Measurements from ENCODE around the gene CATSPER3. TPM values are rescaled to one million over a fixed set of nuclear protein-coding genes. Genes with fewer than 3 reads are reported as not detected.

The CATSPER3 gene
- 0.80 TPM for total RNA-seq

DNA sequence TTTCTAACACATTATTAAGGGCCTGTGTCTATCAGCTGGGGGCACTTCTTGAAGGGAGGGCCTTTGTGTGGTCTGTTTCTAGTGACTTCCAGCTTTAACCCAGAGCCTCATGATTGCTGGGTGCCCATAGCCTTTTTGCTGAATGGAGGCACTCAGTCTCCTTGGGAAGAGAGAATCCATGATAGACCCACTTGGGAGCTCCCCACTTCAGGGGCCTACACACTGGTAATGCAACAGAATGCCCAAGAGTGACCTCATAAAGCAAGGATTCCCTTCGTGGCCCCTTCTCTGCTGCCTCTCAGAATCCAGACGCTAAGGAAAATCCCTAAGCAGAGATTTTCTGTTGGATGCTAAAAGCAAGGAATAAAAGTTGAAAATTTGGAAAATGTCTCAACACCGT, at the start of gene CATSPER3:
Gene CATSPER3, plus strand, starts transcription at position 301 of the 400 bp plus-strand sequence. Its CDS starts 85 bp downstream, at position 386.
- intact Hi-C loops (cut with DNase I): no loop called here
- ATAC-seq (no peak), DNase-seq (ENCODE audit: low spot score) (no peak)

DNA sequence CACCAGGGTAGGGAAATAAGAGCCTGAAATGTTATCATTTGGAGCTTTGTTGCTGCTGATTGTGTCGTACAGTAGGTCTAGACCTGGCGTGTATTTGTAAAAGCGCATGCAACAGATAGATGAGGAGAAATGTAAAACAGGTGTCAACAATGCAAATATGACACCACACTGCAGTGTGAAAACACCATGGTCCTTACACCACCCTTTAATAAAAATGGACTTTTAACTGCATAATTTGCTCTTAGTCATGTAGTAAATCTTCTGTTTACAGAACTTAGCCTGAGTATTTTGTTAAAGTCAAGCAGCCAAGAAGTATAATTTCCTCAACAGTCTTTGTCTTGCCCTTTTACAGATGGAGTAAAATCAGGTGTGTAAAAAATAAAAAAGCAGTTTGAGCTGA, 48.8 kb upstream of the CATSPER3 start:
- ATAC-seq: no peak
- no peak for DNase-seq (ENCODE audit: low spot score)
- intact Hi-C loops (cut with DNase I): no loop called here

DNA sequence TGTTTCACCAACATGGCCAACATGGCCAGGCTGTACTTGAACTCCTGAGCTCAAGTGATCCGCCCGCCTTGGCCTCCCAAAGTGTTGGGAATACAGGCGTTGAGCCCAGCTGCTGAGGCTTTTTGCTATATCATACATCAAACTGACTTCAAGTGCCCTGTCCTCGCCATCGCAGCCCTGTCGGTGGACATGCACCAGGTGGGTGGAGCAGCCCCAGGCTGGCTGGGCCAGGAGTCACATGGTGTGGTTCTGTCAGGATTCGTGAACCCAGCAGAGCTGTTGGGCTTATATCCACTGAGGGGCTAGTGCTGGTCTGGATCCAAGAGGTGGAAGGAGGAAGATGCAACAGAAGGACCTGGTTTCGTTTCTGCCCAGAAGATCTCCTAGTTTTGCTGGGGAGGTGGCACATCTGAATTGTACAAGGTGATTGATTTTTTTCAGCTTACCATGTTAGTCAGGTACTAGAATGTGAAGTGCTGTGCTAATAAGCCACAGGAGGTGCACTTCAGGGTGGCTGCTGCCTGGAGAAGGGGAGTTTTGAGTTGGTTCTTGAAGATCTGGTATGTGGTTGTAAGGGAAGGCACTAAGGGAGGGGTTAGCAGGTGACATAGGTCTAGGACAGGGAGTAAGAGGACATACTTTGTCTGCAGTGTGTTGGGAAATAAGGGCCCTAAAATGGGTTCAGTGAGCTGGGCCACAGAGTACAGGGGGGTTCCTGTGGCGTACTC, 46.7 kb upstream of the CATSPER3 start:
- no peak for ATAC-seq
- intact Hi-C loops (cut with DNase I): no loop called here
- DNase-seq (ENCODE audit: low spot score): no peak

DNA sequence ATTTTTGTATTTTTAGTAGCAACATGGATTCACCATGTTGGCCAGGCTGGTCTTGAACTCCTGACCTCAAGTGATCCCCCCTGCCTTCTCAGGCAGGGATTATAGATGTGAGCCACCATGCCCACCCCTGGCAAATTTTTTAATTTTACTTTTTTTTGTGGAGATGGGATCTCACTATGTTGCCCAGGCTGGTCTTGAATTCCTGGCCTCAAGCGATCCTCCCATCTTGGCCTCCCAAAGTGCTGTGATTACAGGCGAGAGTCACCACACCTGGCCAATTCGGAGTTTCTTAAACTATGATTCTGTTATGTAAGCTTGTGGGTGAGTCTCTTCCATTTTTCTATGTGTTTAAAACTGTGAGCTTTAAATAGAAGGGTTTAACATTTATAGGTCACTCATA, 35.2 kb upstream of the CATSPER3 start:
- intact Hi-C loops (cut with DNase I): no loop called here
- no peak for DNase-seq (ENCODE audit: low spot score)
- ATAC-seq: no peak

DNA sequence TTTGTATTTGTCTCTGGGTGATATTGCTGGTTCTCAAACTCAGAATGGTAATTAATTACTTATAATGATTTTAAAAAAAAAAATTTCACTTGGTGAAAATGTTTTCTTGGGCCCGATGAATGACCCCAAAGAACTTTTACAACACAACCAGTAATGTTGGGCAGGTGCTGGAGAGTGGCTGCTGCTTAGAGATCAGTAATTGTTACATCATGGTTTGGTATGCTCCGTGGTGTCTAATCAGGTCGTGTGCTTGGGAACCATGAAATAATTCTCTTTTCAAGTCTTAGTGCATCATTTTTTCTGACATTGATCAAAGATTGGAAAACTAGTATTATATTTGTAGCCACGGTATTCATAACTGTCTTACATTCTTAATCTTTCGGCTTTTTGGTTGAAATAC, 33.5 kb upstream of the CATSPER3 start:
- ATAC-seq: no peak

DNA sequence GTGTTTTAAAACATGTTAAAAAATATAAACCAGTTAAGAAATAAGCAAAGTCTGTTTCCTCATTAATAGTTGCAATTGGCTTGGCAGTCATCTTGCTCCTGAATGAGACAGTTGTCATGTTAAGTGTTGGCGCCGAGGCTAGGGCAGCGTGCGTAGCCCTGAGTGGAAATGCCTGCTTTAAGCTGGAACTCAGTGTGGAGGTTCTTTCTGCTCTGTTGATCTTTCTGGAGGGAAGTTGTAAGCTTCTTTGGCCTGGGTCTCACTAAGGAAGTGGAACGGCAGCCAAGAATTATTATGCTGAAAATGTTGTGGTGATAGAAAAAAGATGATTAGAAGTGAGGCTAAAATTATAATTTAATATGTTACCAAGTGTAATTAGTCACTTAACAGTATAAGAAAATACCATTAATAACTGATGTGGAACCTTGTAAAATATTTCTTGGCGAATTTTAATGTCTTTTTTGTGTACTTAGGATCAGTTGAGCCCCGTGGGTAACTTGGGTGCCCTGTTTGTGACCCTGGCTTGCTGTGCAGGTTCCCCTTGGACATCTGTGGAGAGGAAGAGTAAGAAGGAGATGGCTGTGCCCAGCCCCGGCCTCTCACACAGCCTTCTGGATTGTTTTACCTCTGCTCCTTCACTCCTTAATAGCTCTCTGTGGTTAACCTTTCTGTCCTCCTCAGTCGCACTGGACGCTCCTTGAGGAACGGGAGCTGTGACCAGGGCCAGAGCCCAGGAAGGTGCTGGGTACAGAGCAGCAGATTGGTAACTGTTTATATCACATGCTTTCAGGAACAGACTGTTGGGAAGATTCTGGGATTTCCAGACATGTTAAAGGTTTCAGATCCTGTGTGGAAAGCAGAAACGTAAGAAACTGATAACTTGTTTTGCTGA, 31.8 kb upstream of the CATSPER3 start:
- ATAC-seq (peak; percentile 71), DNase-seq (ENCODE audit: low spot score) (no peak)
- intact Hi-C loops (cut with DNase I): loop anchor here (5.0 kb wide), 1 partner anchor 1814 kb away; no protein-coding TSS in a partner anchor

More for the DNA sequence above, 33.5 kb upstream of the CATSPER3 start:
- DNase-seq (ENCODE audit: low spot score): no peak
- intact Hi-C loops (cut with DNase I): no loop called here

DNA sequence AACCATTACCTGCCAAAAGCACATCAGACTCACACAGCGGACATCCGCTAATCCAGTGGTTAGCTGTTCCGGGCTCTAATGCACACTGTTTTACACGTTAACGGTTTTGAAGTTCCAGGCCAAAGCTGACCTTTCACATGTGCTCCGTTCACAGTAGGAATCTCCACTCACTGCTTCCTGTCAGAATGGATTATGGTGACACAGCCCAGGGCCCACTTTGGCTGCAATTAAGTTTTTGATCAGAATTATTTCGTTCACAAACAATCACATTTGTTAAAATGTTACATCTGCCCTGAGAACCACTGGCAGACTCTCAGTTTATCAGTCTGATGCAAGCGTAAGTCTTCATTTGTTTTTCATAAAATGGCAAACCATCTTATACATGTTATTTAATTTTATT, 30.2 kb upstream of the CATSPER3 start:
- ATAC-seq: no peak
- intact Hi-C loops (cut with DNase I): loop anchor here (5.0 kb wide), 1 partner anchor 1815 kb away; no protein-coding TSS in a partner anchor
- DNase-seq (ENCODE audit: low spot score): no peak

DNA sequence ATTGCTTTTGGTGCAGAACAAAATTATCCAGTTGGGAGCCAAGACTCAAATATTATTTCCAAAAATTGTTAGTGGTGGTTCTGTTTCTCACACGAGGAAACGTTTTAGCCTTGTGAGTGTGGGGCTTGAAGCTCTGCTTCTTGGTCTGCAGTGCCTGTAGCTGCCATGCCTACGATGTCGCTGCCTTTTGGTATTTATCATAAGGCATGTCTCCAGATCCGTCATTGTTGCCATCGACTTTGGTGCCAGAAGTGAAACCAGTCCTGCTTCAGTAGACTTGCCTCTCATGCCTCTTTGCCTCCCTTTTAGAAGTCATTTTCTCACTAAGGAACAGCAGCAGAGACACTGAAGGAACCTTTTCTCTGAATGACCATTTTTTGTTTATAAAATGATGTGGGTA, 29.7 kb upstream of the CATSPER3 start:
- intact Hi-C loops (cut with DNase I): loop anchor here (5.0 kb wide), 1 partner anchor 1816 kb away; no protein-coding TSS in a partner anchor
- DNase-seq (ENCODE audit: low spot score) (no peak), ATAC-seq (no peak)

DNA sequence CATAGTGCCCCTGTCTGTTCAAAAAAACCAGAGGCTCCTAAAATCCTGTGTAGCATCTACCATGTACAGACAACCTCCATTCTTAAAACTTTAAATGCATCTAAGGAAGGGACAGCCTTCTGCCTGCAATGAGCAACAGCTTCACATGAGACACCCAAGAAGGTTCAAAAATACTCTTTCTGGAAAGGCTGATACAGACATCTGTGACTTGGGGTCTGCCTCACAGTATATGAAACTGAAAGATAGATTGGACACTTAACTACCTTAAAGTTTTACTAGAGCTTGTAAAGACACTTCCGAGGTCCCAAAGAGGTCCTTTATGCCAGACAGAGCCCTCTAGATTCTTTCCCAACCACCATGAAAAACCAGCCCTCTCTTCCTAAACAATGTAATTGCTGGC, 28.2 kb upstream of the CATSPER3 start:
- no peak for ATAC-seq
- DNase-seq (ENCODE audit: low spot score): no peak
- intact Hi-C loops (cut with DNase I): loop anchor here (5.0 kb wide), 1 partner anchor 1817 kb away; no protein-coding TSS in a partner anchor

DNA sequence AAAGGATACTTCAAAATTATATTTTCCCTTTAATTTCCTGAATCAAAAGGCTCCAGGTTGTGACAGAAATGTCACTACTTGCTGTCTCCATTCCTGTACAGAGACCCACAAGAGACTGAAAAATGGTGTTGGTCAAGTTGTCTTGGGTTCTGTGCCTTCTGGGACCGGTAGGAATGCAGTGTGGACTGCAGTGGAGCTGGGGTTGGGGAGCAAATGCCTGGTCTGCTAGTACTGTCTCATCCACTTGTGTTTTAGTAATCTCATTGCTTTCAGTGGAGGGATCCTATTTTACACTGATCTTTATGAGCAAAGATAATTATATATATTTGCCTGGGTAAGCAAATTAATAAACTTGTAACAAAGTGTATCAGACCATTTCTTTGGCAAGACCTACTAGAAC, 24.2 kb upstream of the CATSPER3 start:
- ATAC-seq (no peak), DNase-seq (ENCODE audit: low spot score) (no peak)
- intact Hi-C loops (cut with DNase I): no loop called here

DNA sequence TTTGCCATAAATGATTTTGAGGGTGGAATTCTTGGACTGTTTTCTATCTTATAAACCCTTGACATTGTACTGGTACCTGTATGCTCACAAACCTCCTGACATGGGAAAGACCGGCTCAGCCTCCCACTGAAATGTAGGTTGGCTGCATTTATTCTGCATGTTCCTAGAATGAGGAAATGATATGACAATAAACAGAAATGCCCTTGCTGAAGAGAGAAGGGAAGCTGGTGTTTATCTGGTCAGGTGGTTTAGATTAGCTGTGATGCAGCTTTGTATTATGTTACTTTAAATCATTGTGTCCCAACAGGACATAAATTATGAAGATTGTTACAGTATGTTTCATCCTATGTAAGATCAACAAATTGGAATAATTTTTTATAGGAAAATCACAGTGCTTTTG, 23.1 kb upstream of the CATSPER3 start:
- DNase-seq (ENCODE audit: low spot score): no peak
- intact Hi-C loops (cut with DNase I): no loop called here
- no peak for ATAC-seq

DNA sequence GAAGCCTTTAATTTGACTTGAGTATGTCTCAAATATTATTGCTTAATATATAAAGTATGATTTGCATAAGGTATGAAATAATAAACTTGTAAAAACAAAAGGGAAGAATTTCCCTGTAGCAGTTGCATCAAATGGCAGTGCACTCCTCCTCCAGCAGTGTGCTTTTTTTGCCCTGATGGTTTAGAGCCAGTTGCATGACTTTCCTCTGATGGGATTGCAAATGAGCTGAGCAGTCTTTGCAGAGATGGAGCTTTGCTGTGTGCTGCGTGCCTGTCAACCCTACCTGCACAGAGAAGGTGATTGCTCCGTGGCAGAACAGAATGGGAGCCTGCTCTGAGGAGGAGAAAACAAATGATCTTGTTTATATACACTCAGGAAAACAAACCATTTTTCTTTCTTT, 22.7 kb upstream of the CATSPER3 start:
- ATAC-seq (no peak), DNase-seq (ENCODE audit: low spot score) (no peak)
- intact Hi-C loops (cut with DNase I): no loop called here

DNA sequence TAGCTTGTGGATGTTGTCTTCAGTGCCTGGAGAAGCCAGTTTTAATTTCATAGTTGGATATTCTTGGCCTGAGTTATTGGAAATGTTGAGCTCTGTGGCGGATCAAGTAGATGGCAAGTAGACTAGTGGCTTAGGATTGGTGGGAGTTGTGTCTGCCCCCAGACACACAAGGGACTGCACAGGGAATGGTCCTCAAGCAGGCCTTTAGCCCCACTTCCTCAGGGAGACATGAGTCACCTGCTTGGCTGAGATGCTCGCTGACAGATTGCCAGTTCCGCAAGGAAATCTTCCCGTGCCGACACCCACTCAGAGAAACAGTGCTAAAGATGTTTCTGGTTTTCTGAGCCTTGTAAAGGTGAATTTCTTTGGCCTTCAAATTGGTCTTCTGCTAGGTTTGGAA, 18.8 kb upstream of the CATSPER3 start:
- intact Hi-C loops (cut with DNase I): no loop called here
- ATAC-seq: no peak
- no peak for DNase-seq (ENCODE audit: low spot score)

DNA sequence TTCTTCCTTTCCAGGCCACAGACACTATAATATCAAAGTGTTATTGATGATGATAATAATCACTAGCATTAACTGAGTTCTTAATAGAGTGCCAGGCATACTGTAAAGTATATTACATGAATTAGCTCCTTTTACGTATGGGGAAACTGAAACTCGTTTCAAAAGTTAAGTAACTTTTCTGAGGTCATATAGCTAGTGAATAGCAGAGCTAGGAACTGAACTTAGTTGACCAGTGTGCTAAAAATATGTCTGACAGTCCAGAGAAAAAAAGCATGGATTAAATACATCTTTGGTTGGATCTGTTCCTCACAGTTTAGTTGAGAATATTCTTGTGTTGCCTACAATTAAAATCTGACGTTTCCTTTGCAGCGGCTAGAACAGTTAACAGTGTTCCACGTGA, 18.4 kb upstream of the CATSPER3 start:
- intact Hi-C loops (cut with DNase I): no loop called here
- ATAC-seq: no peak

DNA sequence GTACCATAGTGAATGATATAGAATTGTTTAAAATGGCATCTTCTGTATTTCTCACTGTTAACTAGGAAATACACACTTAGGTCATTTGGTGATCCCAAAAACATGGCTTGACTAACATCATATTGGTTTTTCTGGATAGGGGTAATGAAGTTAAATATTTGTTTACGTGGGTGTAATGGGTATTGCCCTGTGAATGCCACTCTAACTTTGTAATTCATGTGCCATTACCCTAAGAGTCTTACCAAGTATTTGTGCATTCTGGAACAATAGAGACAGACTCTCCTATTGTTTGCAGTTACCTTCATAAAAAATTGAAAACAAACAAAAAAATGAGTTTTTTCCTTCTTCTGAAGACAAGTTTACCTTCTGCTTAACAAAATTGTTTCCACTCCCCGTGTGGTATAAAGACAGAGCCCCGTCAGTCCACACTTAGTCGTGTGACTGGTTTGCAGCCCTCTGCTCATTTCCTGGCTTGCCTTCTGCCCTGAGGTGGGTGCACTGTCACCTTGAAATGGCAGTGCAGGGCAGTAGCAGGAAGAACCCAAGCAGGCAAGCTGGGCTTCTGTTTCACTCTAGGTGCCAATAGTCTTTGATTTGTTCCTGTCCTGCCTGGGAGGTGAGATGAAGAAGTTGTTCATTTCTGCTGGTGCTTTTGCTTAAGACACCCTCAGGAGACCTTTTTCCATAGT, 9.6 kb upstream of the CATSPER3 start:
- no peak for DNase-seq (ENCODE audit: low spot score)
- intact Hi-C loops (cut with DNase I): no loop called here
- ATAC-seq: no peak

More for the DNA sequence above, 18.4 kb upstream of the CATSPER3 start:
- DNase-seq (ENCODE audit: low spot score): no peak

DNA sequence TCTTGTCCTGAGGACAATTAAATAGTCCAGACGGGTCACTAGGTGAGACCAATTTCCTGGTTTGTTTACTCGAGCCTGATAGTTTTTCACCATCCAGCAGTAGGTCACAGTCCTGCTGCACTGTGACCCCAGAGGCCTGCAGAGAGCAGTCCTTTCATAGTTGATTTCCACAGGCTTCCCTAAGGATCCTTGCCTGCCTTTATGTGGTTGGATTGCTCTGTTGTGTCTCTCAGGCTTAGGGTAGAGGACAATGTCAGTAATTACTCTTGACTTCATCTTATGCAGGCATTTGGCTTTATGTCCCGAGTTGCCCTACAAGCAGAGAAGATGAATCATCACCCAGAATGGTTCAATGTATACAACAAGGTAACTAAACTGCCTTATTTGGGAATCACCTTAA, 9.0 kb upstream of the CATSPER3 start:
- DNase-seq (ENCODE audit: low spot score) (no peak), ATAC-seq (peak; percentile 10)
- intact Hi-C loops (cut with DNase I): no loop called here

DNA sequence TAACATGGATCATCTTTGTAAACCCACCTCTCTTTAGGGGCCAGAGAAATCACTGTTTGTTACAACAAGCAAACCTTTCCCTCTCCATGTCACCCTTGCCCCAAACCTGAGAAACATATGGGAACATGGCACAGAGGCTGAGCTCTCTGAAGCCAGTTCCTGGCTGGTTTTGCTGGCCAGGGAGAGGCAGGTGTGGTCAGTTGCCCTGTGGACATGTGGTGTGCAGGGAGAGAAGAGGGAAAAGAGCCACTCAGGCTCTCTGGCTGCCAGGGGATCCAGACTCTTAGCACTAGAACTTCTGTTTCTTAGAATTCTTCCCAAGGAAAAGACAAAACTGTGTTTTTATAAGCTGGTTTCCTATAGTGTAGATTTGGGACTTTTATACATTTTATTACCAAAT, 4.6 kb upstream of the CATSPER3 start:
- intact Hi-C loops (cut with DNase I): no loop called here
- DNase-seq (ENCODE audit: low spot score) (no peak), ATAC-seq (no peak)

DNA sequence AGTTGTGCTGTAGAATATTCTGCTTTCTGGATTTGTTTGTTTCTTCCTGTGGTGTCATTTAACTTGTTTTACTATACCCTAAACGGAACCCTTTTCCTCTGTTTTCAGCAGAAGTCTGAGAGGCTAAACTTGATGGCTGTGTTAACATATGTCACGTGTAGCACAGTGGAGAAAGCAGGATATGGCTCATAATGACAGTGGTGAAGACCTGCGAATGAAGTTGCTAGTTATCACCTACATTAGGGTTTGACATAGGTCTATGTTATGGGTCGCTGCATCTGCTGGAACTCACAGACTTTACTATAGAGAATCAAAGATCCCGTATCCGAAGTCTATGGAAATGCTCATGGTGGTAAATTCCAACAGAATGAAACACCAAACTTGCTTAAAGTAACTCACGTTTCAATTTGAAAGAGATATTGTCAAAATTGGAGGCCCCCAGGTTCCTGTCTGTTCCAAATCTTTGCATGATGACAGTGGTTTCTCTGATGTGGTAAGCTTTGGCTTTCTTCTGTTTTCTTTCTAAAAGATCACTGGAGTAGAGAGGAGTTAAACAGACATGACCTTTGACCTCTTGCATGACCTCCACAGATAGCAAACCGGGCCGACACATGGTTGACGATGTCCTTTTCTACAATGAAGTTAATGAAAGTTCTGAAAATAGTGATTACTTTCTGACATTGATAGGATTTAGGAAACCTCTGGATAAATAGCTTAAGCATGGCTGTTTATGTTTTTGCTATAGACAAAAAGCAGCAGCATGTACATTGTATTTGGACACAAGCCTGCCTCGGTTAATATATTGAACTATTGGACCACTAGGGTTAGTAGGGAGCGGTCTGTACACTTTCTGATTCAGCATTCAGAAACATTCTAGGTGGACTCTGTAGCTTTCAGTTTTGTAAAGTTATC, 3.1 kb upstream of the CATSPER3 start:
- no peak for DNase-seq (ENCODE audit: low spot score)
- intact Hi-C loops (cut with DNase I): no loop called here
- ATAC-seq: no peak

All from sciatic nerve (tissue), 2 donors.